Amniotic stem cell (primary cell): ENCODE measurements around the gene EVI5.
"Not testable (repeated sequence)": the region's sequence is repeated elsewhere in the genome, so short reads cannot be mapped to it uniquely, and the experiment has no call there.

Experiments
- DNase-seq: peaks from one replicate; lab custom pipeline; 2025; lab: John Stamatoyannopoulos, UW

EVI5 gene

GRCh38 chr1:92791487-92792066 is 6.7 kb upstream of the EVI5 start:
- no peak for DNase-seq

GRCh38 chr1:92790867-92791266 is 6.0 kb upstream of the EVI5 start:
- DNase-seq = no peak

- DNase-seq = no peak
Measured at GRCh38 chr1:92790081-92790480, 5.2 kb upstream of the EVI5 start.

GRCh38 chr1:92786111-92786901 is 1.4 kb upstream of the EVI5 start:
- no peak for DNase-seq

- DNase-seq = no peak
Measured at GRCh38 chr1:92784021-92784638, 778 bp downstream of the EVI5 start.

DNA sequence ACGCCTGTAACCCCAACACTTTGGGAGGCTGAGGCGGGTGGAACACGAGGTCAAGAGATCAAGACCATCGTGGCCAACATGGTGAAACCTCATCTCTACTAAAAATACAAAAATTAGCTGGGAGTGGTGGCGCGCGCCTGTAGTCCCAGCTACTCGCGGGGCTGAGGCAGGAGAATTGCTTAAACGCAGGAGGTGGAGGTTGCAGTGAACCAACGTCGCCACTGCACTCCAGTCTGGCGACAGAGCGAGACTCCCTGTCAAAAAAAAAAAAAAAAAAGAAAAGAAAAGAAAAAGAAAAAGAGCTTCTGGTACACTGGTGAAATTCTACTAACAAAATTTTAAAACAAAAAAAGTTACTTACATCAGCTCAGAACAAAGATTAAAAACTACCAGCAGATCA is 1.4 kb downstream of the EVI5 start:
- not testable (repeated sequence) for DNase-seq

- no peak for DNase-seq
Measured at GRCh38 chr1:92778376-92778775, 6.5 kb downstream of the EVI5 start.

DNA sequence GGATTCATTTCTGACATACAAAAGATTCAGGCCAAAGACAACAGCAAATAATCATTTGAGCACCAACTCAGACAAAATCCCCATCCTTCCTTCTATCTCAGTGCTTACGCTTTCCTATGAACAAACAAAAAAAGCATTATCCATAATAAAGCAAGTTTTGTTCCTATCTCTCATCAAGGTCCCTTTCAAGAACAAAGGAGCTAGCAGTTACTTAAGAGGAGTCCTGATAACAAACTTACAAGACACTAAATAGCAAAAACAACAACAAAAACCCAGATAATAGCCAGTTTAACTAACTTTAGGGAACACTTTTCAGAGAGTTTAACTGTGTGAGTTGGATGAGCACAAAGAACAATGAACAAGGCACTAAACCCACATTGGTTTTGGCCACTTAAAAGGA is 10.5 kb downstream of the EVI5 start:
- no peak for DNase-seq

DNA sequence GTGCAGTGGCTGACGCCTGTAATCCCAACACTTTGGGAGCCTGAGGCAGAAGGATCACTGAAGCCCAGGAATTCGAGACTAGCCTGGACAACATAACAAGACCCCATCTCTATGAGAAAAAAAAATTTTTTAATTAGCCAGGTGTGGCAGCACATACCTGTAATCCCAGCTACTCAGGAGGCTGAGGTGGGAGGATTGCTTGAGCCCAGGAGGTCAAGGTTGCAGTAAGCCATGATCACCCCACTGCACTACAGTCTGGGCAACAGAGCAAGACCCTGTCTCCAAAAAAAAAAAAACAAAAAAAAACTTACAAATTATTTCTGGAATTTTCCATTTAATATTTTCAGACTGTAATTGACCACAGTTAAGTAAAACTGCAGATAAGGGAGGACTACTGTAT is 11.2 kb downstream of the EVI5 start:
- not testable (repeated sequence) for DNase-seq

GRCh38 chr1:92769856-92770255 is 15.1 kb downstream of the EVI5 start:
- DNase-seq = no peak

DNA sequence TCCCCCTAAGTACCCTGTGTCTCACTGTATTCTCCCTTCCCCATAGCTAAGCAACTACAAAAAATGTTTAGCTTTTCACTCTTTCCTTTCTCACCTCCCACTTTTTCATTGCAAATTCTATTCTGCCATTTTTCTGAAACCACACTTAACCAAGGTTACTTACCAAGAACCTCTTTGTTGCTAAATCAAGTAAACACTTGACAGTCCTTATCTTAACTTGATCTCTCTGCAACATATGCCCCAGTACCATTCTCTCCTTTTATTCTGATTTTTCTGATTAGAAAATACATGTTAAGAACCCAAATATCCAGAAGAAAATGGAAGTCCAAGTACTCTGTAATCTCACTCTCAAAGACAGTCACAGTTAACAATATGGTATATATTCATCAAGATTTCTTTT is 16.0 kb downstream of the EVI5 start:
- no peak for DNase-seq

- DNase-seq = no peak
Measured at GRCh38 chr1:92768296-92768695, 16.6 kb downstream of the EVI5 start.

DNA sequence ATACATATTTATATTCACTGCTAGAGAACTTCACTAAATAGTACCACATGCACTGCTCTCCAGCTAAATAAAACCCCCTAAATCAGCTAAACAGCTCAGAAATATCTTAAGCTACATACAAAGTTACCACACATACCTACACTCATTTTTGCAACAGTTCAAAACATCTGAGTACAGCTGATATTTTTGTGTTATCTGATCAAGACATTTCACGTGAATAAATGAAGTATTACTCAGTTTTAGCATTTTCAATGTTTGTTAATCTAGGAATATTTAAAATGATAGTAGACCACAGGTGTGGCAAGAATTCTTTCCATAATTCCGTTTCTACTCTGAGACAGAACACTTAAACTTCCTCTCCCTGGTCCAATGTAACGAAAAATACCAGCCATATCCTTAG is 20.8 kb downstream of the EVI5 start:
- DNase-seq = no peak

DNA sequence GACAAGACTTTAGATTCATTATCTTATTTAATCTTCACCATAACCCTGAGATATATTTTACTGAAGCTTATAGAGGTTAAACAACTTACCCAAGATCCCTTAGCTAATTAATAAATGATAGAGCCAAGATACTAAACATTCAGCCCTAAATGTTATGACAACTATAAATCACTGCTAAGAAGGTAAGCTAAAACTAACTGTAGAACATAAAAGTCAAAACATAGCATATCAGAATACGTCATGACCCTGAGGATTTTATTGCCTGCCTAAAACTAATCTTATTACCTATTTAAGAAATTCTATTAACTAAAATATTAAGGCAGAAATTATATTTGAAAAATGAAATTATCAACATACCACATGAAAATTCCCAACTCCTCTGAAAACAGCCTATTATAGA is 22.6 kb downstream of the EVI5 start:
- DNase-seq = no peak

GRCh38 chr1:92759361-92759760 is 25.5 kb downstream of the EVI5 start:
- DNase-seq = no peak

GRCh38 chr1:92756537-92756936 is 28.4 kb downstream of the EVI5 start:
- no peak for DNase-seq

DNA sequence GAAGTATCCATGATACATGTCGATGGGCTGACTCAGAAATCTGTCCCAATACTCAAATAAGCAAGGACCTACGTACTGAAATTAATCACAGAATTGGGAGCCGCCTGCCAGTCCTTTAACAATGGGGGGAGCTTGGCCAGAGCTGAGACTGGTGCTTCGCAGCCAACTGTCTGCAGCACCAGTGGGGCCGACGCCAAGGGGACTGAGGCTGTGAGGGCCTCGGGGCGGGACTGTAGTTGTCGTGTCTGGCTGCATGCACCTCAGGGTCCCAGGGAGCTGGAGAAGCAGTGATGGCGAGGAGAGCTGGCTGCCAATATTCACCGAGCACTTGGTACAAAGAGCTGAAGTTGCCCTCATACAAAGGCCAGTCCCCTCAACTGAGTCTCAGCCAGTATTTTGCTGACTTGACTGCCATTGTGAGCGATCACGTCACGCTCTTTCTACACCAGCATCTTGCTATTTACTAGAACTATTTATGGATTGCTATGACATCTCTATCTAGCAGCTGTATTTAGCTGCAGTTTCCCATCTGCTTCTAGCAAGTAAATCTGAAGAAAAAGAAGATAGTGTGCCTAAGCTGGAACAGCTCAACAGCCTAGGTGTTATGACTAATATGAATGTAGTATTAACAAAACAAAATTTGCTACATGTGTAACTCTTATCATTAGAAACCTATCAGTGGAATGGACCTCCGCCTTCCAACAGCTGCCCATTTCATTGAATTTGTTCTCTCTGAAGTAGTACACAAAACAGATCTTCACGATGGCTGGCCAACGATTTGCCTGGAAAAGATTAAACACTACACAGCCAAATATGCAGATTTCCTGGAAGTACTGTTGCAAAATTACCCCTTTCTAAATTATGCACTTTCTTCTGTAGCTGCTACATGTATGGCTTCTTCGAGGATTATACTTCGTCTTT is 29.1 kb downstream of the EVI5 start:
- no peak for DNase-seq

GRCh38 chr1:92754719-92755050 is 30.2 kb downstream of the EVI5 start:
- no peak for DNase-seq

DNA sequence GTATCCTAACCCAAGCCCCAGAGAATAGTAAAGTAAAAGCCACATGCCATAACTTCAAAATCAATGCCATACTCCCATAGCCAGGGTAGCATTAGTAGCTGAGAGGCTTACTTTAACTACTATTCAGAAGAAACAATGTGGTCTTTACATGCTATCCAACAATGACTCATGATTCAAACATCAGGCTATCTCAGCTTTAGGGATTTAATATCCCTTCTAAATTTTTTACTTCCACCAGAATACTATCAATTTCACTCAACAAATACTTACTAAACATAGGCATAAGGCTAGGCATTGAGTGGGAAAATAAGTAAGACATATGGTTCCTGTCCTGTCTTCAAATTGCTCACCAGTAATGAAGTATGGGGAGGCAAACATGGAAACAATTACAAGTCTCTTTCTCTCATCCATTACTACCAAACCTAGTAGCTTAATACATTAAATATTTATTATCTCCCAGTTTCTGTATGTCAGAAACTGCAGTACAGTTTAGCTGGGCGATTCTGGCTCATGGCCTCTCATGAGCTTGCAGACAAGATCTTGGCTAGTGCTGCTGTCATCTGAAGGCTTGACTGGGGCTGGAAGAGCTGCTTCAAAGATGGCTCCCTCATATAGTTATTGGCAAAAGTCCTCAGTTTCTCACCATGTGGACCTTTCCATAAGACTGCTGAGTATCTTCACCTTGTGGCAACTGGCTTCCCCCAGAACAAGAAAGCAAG is 30.7 kb downstream of the EVI5 start:
- peak; percentile 44 for DNase-seq

DNA sequence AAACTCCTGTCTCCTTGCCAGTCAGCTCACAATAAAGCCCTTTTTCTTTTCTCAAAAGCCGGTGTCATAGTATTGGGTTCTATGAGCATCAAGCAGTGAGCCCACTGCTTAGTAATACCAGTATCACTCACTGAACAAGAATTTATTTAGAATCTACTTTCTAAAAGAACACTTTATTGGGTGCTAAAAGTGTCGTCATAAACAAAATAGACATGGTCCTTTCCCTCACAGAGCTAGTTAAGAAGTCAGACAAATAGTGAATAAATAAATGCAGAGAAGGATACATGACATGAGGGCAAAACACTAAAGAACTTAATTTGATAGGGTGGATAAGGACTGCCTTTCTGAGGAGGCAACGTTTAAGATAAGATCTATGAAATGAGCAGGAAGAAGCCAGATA is 32.2 kb downstream of the EVI5 start:
- no peak for DNase-seq

- peak; percentile 24 for DNase-seq
Measured at GRCh38 chr1:92749024-92749634, 35.8 kb downstream of the EVI5 start.
